Endothelial cell of umbilical vein (primary cell): ENCODE data around the gene PDSS1. TPM values are rescaled to one million over a fixed set of nuclear protein-coding genes. Genes with fewer than 3 reads are reported as not detected.

Source experiments
- BruUV-seq: library from RNA; stranded (reverse); fragments of 400-500 nt; replicated peaks from 2 replicates; lab custom pipeline; 2021; lab: Mats Ljungman, UMichigan
- CTCF ChIA-PET: fragments of 300-600, 350-600 bp; sonication (Branson Sonifier 250); formaldehyde crosslinking; loops from one replicate; lab custom pipeline; 2021; ENCODE audit warnings: antibody characterized with exemption, inconsistent platforms; lab: Charles Lee
- POLR2A ChIA-PET: fragments of 300-600, 350-600 bp; sonication (Branson Sonifier 250); formaldehyde crosslinking; loops from one replicate; lab custom pipeline; 2021; ENCODE audit warnings: antibody characterized with exemption, inconsistent platforms; lab: Charles Lee
- DNase-seq: peaks from one replicate; pipeline ENCODE4 v3.0.0-alpha.2; 2011; ENCODE audit warnings: low read depth, low spot score
- FAIRE-seq: peaks from 2 replicates; lab custom pipeline; 2011; peaks lifted over from hg19 to GRCh38; lab: Jason Lieb, UNC
- H2AFZ ChIP-seq: 2 replicates; pipeline ENCODE4 v1.6.0; 2012; ENCODE audit warnings: low read depth, low read length, control low read depth, inconsistent platforms
- H3K27ac ChIP-seq: 2 replicates; pipeline ENCODE4 v1.5.1; 2011; ENCODE audit warnings: low read depth, mild to moderate bottlenecking, control low read depth, low read length, moderate library complexity; ENCODE audit not compliant: insufficient read depth
- H3K27me3 ChIP-seq, 2 experiments: 2 replicates each; pipeline versions ENCODE4 v1.6.0 to v1.6.1; 2011; ENCODE audit warnings: low read length in 2 of 2, mixed read lengths in 1 of 2; ENCODE audit not compliant: control insufficient read depth in 2 of 2, insufficient read depth in 2 of 2
- H3K36me3 ChIP-seq, 2 experiments: 2 replicates in 1 of 2; 3 replicates in 1 of 2; pipeline ENCODE4 v1.5.1; 2011; ENCODE audit warnings: low read length in 2 of 2, mild to moderate bottlenecking in 1 of 2, moderate library complexity in 1 of 2; ENCODE audit not compliant: control insufficient read depth in 2 of 2, insufficient read depth in 2 of 2; ENCODE audit errors: extremely low read depth in 1 of 2
- H3K4me1 ChIP-seq: 3 replicates; pipeline ENCODE4 v1.5.1; 2011; ENCODE audit warnings: mild to moderate bottlenecking, low read length; ENCODE audit not compliant: control insufficient read depth, insufficient read depth; ENCODE audit errors: extremely low read depth
- H3K4me2 ChIP-seq: 2 replicates; pipeline ENCODE4 v1.6.1; 2011; ENCODE audit warnings: low read length, control low read depth, mixed read lengths; ENCODE audit not compliant: insufficient read depth
- H3K4me3 ChIP-seq, 3 experiments: fragments of 200-600 bp in 1 of 3; sonication (generic), shearing (Covaris generic) in 1 of 3; replicated peaks in 1 of 3; 2 replicates each; pipeline ENCODE4 v1.5.1; 2011 to 2016; ENCODE audit warnings: control low read depth in 3 of 3, low read length in 3 of 3, mild to moderate bottlenecking in 2 of 3, inconsistent platforms in 1 of 3, low read depth in 1 of 3, moderate library complexity in 1 of 3; ENCODE audit not compliant: insufficient read depth in 1 of 3
- H3K79me2 ChIP-seq: 2 replicates; pipeline ENCODE4 v1.6.0; 2012; ENCODE audit warnings: low read length, inconsistent platforms; ENCODE audit not compliant: control insufficient read depth, insufficient read depth
- H3K9ac ChIP-seq: replicated peaks from 2 replicates; pipeline ENCODE3; 2011; ENCODE audit warnings: low read length, control low read depth; ENCODE audit not compliant: insufficient read depth; ENCODE audit errors: extremely low read depth
- H3K9me1 ChIP-seq: replicated peaks from 3 replicates; pipeline ENCODE4 v1.6.0; 2011; ENCODE audit warnings: mild to moderate bottlenecking, low read length; ENCODE audit not compliant: control insufficient read depth, insufficient read depth; ENCODE audit errors: extremely low read depth
- H3K9me3 ChIP-seq: replicated peaks from 2 replicates; pipeline ENCODE4 v1.5.1; 2012; ENCODE audit warnings: low read length, inconsistent platforms; ENCODE audit not compliant: control insufficient read depth, insufficient read depth
- H4K20me1 ChIP-seq: replicated peaks from 2 replicates; pipeline ENCODE3; 2011; ENCODE audit warnings: mild to moderate bottlenecking, low read length; ENCODE audit not compliant: control insufficient read depth, insufficient read depth; ENCODE audit errors: extremely low read depth
- CTCF ChIP-seq, 2 donors: IDR thresholded peaks; 1 replicate in 1 of 2; 2 replicates in 1 of 2; pipeline ENCODE4 v1.5.1; 2011; ENCODE audit warnings: low read length in 2 of 2, mild to moderate bottlenecking in 2 of 2, moderate library complexity in 2 of 2, control low read depth in 1 of 2, inconsistent platforms in 1 of 2, low read depth in 1 of 2; ENCODE audit not compliant: insufficient read depth in 1 of 2; ENCODE audit errors: extremely low read depth in 1 of 2
- EZH2 ChIP-seq: IDR thresholded peaks from 2 replicates; pipeline ENCODE4 v1.6.1; 2012; ENCODE audit warnings: borderline replicate concordance, low read depth, mild to moderate bottlenecking, moderate library complexity, low read length, inconsistent platforms; ENCODE audit not compliant: severe bottlenecking
- FOS ChIP-seq: IDR thresholded peaks from 2 replicates; pipeline ENCODE4 v1.6.1; 2011; ENCODE audit warnings: mild to moderate bottlenecking, low read length, moderate library complexity, borderline replicate concordance; ENCODE audit not compliant: insufficient read depth
- GATA2 ChIP-seq: IDR thresholded peaks from 2 replicates; pipeline ENCODE4 v1.7.0; 2011; ENCODE audit warnings: low read depth, mild to moderate bottlenecking, moderate library complexity, mixed read lengths, low read length; ENCODE audit not compliant: insufficient read length, insufficient read depth
- JUN ChIP-seq: IDR thresholded peaks from 2 replicates; pipeline ENCODE4 v1.6.1; 2011; ENCODE audit warnings: borderline replicate concordance, low read depth; ENCODE audit not compliant: insufficient read length, insufficient read depth
- MAX ChIP-seq: IDR thresholded peaks from 2 replicates; pipeline ENCODE4 v1.6.1; 2011; ENCODE audit not compliant: insufficient read depth, insufficient read length
- MYC ChIP-seq: IDR thresholded peaks from one replicate; pipeline ENCODE4 v1.6.1; 2011; ENCODE audit warnings: mild to moderate bottlenecking, low read depth, low read length
- POLR2A ChIP-seq: IDR thresholded peaks from 2 replicates; pipeline ENCODE4 v1.6.1; 2012; ENCODE audit warnings: low read depth, mild to moderate bottlenecking, control low read depth, low read length
- POLR2AphosphoS5 ChIP-seq: IDR thresholded peaks from 2 replicates; pipeline ENCODE4 v1.6.1; 2012; ENCODE audit warnings: low read depth, mild to moderate bottlenecking, control low read depth, low read length, moderate library complexity; ENCODE audit not compliant: insufficient read depth
- dilution Hi-C: fragments of 300-500 bp; cut with MboI; formaldehyde crosslinking; loops from one replicate; pipeline ENCODE4 v1.15.0; 2019; ENCODE audit warnings: low sequenced_read_pairs; ENCODE audit not compliant: extremely low pct_ligation_motif_present
- intact Hi-C: fragments of 100-400 bp; cut with micrococcal nuclease; formaldehyde crosslinking; loops from one replicate; pipeline ENCODE4 v1.10.0; 2022
- polyA plus RNA-seq, 4 experiments: library from polyadenylated mRNA; depleted of rRNA in 3 of 4; stranded (reverse) in 3 of 4; unstranded in 1 of 4; fragments of >200 nt; gene quantifications; 2 replicates each; pipeline versions ENCODE4 v1.2.1 to v1.2.3, GENCODE V29; 2011 to 2012; ENCODE audit warnings: missing spikeins in 1 of 4
- total RNA-seq: library from RNA; stranded (reverse); gene quantifications from 2 replicates; pipeline ENCODE4 v1.2.3, GENCODE V29; 2021

The PDSS1 gene
- total and polyA plus RNA-seq, 2 donors (not counting 3 experiments of a cell fraction or from before 2014, with no cell fraction given) = 9.1 to 11.3 TPM

DNA sequence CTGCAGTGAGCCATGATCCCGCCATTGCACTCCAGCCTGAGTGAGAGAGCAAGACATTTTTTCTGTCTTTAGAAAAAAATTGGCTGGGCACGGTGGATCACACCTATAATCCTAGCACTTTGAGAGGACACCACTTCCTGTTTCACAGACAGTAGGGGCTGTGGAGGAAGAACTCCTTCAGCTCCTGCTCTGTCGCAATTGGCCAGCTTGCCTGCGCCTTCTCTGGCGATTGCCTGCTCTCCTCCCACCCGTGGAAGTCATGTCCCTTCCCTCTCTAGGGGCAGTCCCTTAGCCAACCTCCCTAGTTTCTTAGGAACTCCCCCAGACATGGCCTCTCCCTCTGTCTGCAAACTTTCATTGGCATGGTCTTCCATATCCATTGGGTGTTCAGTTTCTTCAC lies 8.7 kb downstream of the PDSS1 start:
- no peak overlapping the region for H3K27ac ChIP-seq
- no peaks in the 10 kb centered on the region for H3K27me3 ChIP-seq
- no peak overlapping the region for H3K9ac ChIP-seq
- no TSS peak for BruUV-seq
- DNase-seq = no peak
- no peak overlapping the region for H3K4me2 ChIP-seq
- no peaks in the 10 kb centered on the region for H3K4me1 ChIP-seq
- no peaks in the 10 kb centered on the region for H3K9me3 ChIP-seq
- peaks cover 20% of the 10 kb centered on the region for H3K79me2 ChIP-seq
- TF ChIP-seq FOS (no peak), MYC (no peak), JUN (no peak)
- peaks cover 0 to 6% of the 10 kb centered on the region in 2 experiments for H3K36me3 ChIP-seq
- H2AFZ ChIP-seq = no peak overlapping the region
- no peaks in the 10 kb centered on the region for H3K9me1 ChIP-seq
- intact Hi-C loops = no loop called here
- no peaks in the 10 kb centered on the region for H4K20me1 ChIP-seq
- CTCF ChIA-PET = interaction anchor here (1.0 to 2.6 kb wide), 2 partner anchors 20 to 177 kb away, joined by 3 to 11 read pairs; no protein-coding TSS in a partner anchor
- dilution Hi-C loops = no loop called here
- POLR2A ChIA-PET = no interaction called here
- H3K4me3 ChIP-seq = no peak overlapping the region
- FAIRE-seq = no peak

DNA sequence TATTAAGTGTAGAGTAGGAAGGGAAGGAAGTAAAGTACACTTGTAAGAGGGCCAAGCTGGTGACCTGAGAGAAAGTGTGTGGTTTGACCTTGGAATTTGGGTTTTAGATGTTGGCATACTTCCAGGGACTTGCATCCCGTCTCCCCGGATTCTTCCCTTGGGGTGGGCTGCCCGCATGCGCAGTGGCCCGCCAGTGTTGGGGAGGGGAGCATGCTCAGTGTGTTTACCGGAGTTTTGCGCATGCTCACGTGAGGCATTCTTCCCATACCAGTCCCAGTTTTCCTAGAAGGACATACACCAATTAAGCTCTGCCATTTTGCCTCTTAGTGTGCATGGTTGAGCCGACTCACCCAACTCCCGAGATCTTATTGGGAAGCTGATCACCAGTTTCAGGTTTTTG lies 9.4 kb downstream of the PDSS1 start:
- no peak overlapping the region for H3K4me3 ChIP-seq
- no peak overlapping the region for H3K27ac ChIP-seq
- H3K9me3 ChIP-seq = no peaks in the 10 kb centered on the region
- ChIA-PET POLR2A (no interaction called here), CTCF (interaction anchor here (1.9 kb wide), 1 partner anchor 19 kb away, joined by 8 read pairs; no protein-coding TSS in a partner anchor)
- no peaks in the 10 kb centered on the region for H4K20me1 ChIP-seq
- no peak overlapping the region for H3K9ac ChIP-seq
- TF ChIP-seq FOS = no peak
- no peak for TF ChIP-seq CTCF (IDR thresholded peaks at IDR 0.05; ENCODE audit: extremely low read depth in 1 of 2, insufficient read depth in 1 of 2, low read depth in 1 of 2, low read length in 2 of 2)
- TF ChIP-seq MAX = no peak
- no peak for TF ChIP-seq POLR2AphosphoS5
- TF ChIP-seq EZH2 = no peak
- TF ChIP-seq GATA2 = no peak
- TF ChIP-seq POLR2A = no peak
- TF ChIP-seq JUN = no peak
- TF ChIP-seq MYC = no peak
- FAIRE-seq = no peak
- no peak for DNase-seq
- H3K79me2 ChIP-seq = peaks cover 12% of the 10 kb centered on the region
- H3K4me1 ChIP-seq = no peaks in the 10 kb centered on the region
- no TSS peak for BruUV-seq
- dilution Hi-C loops (no loop called here), intact Hi-C loops (no loop called here)
- H2AFZ ChIP-seq = no peak overlapping the region
- H3K9me1 ChIP-seq = no peaks in the 10 kb centered on the region
- no peaks in the 10 kb centered on the region for H3K27me3 ChIP-seq
- H3K36me3 ChIP-seq = peaks cover 0 to 6% of the 10 kb centered on the region in 2 experiments
- no peak overlapping the region for H3K4me2 ChIP-seq
